HepG2 (cell line): ENCODE measurements around the gene GPR137. TPM values are rescaled to one million over a fixed set of nuclear protein-coding genes. Genes with fewer than 3 reads are reported as not detected.
A peak's percentile ranks its signal among the peaks of the same experiment; 100 is the strongest.

Experiments used
- ARHGAP35 ChIP-seq: sonication (generic); formaldehyde crosslinking; IDR thresholded peaks from 2 replicates; pipeline ENCODE4 v1.9.0; 2022; ENCODE audit warnings: mild to moderate bottlenecking, inconsistent platforms, moderate library complexity, missing genetic modification reagents, borderline replicate concordance
- ATF7 ChIP-seq, 2 experiments: fragments of 450-650 bp in 1 of 2; sonication (generic) in 1 of 2; formaldehyde crosslinking in 1 of 2; IDR thresholded peaks; 2 replicates each; pipeline versions ENCODE4 v1.4.0 to v1.6.1; 2016 to 2020; ENCODE audit warnings: antibody characterized with exemption in 1 of 2, mild to moderate bottlenecking in 1 of 2, missing genetic modification reagents in 1 of 2
- FOXA3 ChIP-seq: IDR thresholded peaks from 2 replicates; pipeline ENCODE4 v1.6.1; 2016; ENCODE audit warnings: missing genetic modification reagents, missing compliant biosample characterization
- LRRFIP1 ChIP-seq: sonication (generic); formaldehyde crosslinking; conservative IDR thresholded peaks from 2 replicates; pipeline ENCODE4 v1.4.0; 2020; ENCODE audit warnings: missing genetic modification reagents
- MTA1 ChIP-seq: sonication (generic); formaldehyde crosslinking; IDR thresholded peaks from 2 replicates; pipeline ENCODE4 v1.4.0; 2020; ENCODE audit warnings: missing genetic modification reagents, mild to moderate bottlenecking, borderline replicate concordance
- NR1H2 ChIP-seq: sonication (generic); formaldehyde crosslinking; IDR thresholded peaks from 2 replicates; pipeline ENCODE4 v1.8.1; 2022; ENCODE audit warnings: low read depth, missing genetic modification reagents, borderline replicate concordance
- PHF5A ChIP-seq: IDR thresholded peaks from one replicate; pipeline ENCODE4 v1.6.1; 2018; ENCODE audit warnings: low read depth, missing genetic modification reagents; ENCODE audit not compliant: unreplicated experiment
- PRDM4 ChIP-seq: sonication (generic); formaldehyde crosslinking; IDR thresholded peaks from 2 replicates; pipeline ENCODE4 v1.9.0; 2021; ENCODE audit warnings: missing genetic modification reagents, borderline replicate concordance
- RXRB ChIP-seq: IDR thresholded peaks from 2 replicates; pipeline ENCODE4 v1.6.1; 2016; ENCODE audit warnings: borderline replicate concordance, missing genetic modification reagents, missing compliant biosample characterization
- SAP130 ChIP-seq: IDR thresholded peaks from 2 replicates; pipeline ENCODE4 v1.6.1; 2016; ENCODE audit warnings: low read depth
- SRSF9 ChIP-seq: fragments of 200-400 bp; formaldehyde crosslinking; IDR thresholded peaks from 2 replicates; pipeline ENCODE4 v1.6.1; 2018; ENCODE audit warnings: borderline replicate concordance, mild to moderate bottlenecking, low read depth, low read length; ENCODE audit not compliant: insufficient read depth, poor library complexity, severe bottlenecking
- TBX3 ChIP-seq: fragments of 450-650 bp; IDR thresholded peaks from 2 replicates; pipeline ENCODE4 v1.6.1; 2017; ENCODE audit warnings: antibody characterized with exemption, mild to moderate bottlenecking, inconsistent platforms, borderline replicate concordance
- TP53 ChIP-seq: sonication (generic); formaldehyde crosslinking; conservative IDR thresholded peaks from 2 replicates; pipeline ENCODE4 v1.4.0; 2020; ENCODE audit warnings: missing genetic modification reagents
- XRCC5 ChIP-seq: fragments of 200-400 bp; formaldehyde crosslinking; optimal IDR thresholded peaks from 2 replicates; pipeline ENCODE3; 2017; ENCODE audit warnings: mild to moderate bottlenecking, low read length
- ZSCAN30 ChIP-seq: sonication (generic); formaldehyde crosslinking; IDR thresholded peaks from 2 replicates; pipeline ENCODE4 v1.5.0; 2020; ENCODE audit warnings: mild to moderate bottlenecking, missing genetic modification reagents
- polyA plus RNA-seq, 8 experiments: library from polyadenylated mRNA; depleted of rRNA in 3 of 8; stranded (reverse) in 7 of 8; unstranded in 1 of 8; fragments of >200 nt; fragmentation: Illumina TruSeq in 4 of 8; extraction: Trizol in 4 of 8; gene quantifications; 2 replicates each; pipeline versions ENCODE4 v1.2.1 to v1.2.3, GENCODE V29; 2011 to 2016; ENCODE audit warnings: low read depth in 4 of 8, missing spikeins in 1 of 8, mixed read lengths in 1 of 8; ENCODE audit not compliant: insufficient read depth in 1 of 8
- total RNA-seq, 5 experiments: library from RNA; depleted of rRNA; stranded (reverse); fragments of >200 nt; fragmentation: Illumina TruSeq; extraction: Trizol; gene quantifications; 2 replicates each; pipeline ENCODE4 v1.2.3, GENCODE V29; 2016; ENCODE audit warnings: low read depth in 1 of 5
- TF ChIP-seq, protein P1 (sequence below): IDR thresholded peaks from 2 replicates; pipeline ENCODE4 v1.6.1; 2016; ENCODE audit warnings: low read depth, control low read depth
- TF ChIP-seq, protein P2 (sequence below): IDR thresholded peaks from 2 replicates; pipeline ENCODE4 v1.6.1; 2016; ENCODE audit warnings: missing compliant biosample characterization, missing genetic modification reagents, borderline replicate concordance
- TF ChIP-seq, protein P3 (sequence below): sonication (generic); formaldehyde crosslinking; IDR thresholded peaks from 2 replicates; pipeline ENCODE4 v1.8.1; 2022; ENCODE audit warnings: low read depth, mild to moderate bottlenecking, missing genetic modification reagents

GPR137 gene
- total and polyA plus RNA-seq, 2 of the 13 experiments (the other 11 are each of a cell fraction or from before 2014, with no cell fraction given) = 8.5 to 13.2 TPM

GRCh38 chr11:64306876-64307622 lies 21.4 kb downstream of the GPR137 start (continued):
- TF ChIP-seq, protein P1, sequence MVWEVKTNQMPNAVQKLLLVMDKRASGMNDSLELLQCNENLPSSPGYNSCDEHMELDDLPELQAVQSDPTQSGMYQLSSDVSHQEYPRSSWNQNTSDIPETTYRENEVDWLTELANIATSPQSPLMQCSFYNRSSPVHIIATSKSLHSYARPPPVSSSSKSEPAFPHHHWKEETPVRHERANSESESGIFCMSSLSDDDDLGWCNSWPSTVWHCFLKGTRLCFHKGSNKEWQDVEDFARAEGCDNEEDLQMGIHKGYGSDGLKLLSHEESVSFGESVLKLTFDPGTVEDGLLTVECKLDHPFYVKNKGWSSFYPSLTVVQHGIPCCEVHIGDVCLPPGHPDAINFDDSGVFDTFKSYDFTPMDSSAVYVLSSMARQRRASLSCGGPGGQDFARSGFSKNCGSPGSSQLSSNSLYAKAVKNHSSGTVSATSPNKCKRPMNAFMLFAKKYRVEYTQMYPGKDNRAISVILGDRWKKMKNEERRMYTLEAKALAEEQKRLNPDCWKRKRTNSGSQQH (CRISPR knock-in tag) = no peak
- TF ChIP-seq ATF7 (IDR thresholded peaks at IDR 0.05) (no peak), ATF7 (CRISPR knock-in tag; IDR thresholded peaks at IDR 0.05) (no peak), XRCC5 (no peak), RXRB (no peak), ARHGAP35 (CRISPR knock-in tag) (no peak), PHF5A (CRISPR knock-in tag) (no peak), MTA1 (CRISPR knock-in tag) (0 out of 2 replicates have a peak, but pooled peaks have one; percentile 43), PRDM4 (CRISPR knock-in tag) (no peak), NR1H2 (CRISPR knock-in tag) (no peak), SRSF9 (no peak), LRRFIP1 (CRISPR knock-in tag) (no peak), FOXA3 (CRISPR knock-in tag) (no peak), ZSCAN30 (CRISPR knock-in tag) (no peak), SAP130 (CRISPR knock-in tag) (peak; percentile 48), TBX3 (no peak), TP53 (CRISPR knock-in tag) (no peak)
- TF ChIP-seq, protein P2, sequence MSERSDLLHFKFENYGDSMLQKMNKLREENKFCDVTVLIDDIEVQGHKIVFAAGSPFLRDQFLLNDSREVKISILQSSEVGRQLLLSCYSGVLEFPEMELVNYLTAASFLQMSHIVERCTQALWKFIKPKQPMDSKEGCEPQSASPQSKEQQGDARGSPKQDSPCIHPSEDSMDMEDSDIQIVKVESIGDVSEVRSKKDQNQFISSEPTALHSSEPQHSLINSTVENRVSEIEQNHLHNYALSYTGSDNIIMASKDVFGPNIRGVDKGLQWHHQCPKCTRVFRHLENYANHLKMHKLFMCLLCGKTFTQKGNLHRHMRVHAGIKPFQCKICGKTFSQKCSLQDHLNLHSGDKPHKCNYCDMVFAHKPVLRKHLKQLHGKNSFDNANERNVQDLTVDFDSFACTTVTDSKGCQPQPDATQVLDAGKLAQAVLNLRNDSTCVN = no peak; the same call in 1 of the 2 replicates
- TF ChIP-seq, protein P3, sequence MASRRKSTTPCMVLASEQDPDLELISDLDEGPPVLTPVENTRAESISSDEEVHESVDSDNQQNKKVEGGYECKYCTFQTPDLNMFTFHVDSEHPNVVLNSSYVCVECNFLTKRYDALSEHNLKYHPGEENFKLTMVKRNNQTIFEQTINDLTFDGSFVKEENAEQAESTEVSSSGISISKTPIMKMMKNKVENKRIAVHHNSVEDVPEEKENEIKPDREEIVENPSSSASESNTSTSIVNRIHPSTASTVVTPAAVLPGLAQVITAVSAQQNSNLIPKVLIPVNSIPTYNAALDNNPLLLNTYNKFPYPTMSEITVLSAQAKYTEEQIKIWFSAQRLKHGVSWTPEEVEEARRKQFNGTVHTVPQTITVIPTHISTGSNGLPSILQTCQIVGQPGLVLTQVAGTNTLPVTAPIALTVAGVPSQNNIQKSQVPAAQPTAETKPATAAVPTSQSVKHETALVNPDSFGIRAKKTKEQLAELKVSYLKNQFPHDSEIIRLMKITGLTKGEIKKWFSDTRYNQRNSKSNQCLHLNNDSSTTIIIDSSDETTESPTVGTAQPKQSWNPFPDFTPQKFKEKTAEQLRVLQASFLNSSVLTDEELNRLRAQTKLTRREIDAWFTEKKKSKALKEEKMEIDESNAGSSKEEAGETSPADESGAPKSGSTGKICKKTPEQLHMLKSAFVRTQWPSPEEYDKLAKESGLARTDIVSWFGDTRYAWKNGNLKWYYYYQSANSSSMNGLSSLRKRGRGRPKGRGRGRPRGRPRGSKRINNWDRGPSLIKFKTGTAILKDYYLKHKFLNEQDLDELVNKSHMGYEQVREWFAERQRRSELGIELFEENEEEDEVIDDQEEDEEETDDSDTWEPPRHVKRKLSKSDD (CRISPR knock-in tag) = no peak
